SKM-1 (cell line): ENCODE measurements around the gene CXXC4.

Experiments used
- DNase-seq: peaks from one replicate; lab custom pipeline; 2025; ENCODE audit not compliant: unreplicated experiment; lab: John Stamatoyannopoulos, UW

The CXXC4 gene

DNA sequence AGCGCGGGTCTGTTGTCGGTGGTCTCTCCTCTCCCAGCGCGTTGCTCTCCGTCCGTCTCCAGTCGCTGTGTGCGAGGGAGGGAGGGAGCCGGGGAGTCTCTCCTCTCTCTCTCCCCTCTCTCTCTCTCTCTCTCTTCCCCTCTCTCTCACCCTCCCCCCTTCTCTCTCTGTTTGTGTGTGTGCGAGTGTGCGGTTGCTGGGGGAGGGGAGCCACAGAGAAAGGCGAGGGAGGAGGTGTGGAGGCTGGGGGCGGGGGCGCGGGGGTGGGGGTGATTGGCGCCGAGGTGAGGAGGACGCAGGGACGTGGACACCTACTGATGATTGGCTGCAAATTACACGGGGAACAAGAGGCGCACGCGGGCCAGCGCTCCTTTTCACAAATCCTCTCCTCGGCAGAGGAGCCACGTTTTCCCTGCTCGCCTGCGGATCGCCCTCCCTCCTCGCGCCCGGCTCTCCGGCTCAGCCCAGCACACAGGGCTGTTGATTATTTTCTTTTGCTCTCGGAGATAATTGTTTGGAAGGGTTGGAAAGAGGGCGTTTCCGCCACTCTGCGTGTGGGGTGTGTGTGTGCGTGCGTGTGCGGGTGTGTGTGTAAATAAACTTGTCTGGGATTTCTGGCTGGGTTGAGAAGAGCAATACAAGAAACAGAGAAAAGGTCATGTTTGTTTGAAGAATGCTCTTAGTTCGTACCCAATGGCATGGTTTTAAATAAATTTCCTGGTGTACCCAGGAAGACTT is at the start of gene CXXC4:
Gene CXXC4 (minus strand): TSS at position 73 of the 738 bp plus-strand sequence. CDS start 3,092 bp downstream, outside the sequence.
- peak; percentile 48 for DNase-seq

- DNase-seq: no peak
Observed at GRCh38 chr4:104533156-104533555, 38.5 kb upstream of the CXXC4 start.

GRCh38 chr4:104532677-104533076 is 38.0 kb upstream of the CXXC4 start:
- DNase-seq: no peak

DNA sequence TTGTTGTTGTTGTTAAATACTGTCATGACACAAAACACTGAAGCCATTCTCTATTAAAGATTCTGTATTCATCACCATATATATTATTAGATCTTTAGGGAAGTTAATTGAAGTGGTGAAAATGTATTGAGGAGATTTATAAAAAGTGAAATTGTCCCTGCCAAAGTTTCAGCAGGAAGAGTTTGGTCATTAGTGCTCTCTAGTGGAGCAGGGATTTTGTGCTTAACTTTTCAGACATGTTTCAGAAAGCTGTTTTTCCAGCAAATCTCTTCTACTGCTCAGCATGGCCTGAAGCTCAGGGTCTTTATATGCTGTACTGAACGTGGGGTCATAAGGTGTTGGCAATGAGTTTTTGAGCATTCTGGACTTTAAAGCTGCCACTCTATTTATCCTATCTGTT is 36.7 kb upstream of the CXXC4 start:
- no peak for DNase-seq

DNA sequence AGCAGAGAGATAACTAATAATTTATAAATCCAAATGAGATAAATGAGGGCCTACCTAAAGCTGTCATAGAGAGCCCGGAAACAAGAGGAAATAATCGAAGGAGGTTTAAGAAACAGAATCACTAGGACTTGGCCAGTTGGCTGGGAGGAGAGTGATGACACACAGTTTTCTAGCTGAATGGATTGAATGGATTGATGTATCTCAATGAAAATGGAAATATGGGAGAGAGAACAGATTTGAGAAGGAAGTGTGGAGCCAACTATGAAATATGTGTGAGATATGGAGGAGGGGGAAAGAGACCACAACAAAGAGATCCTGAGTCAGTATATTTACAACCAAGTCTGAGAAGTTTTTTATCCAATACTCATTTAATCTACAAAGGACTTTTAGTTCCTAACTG is 35.7 kb upstream of the CXXC4 start:
- no peak for DNase-seq

GRCh38 chr4:104524591-104524990 is 29.9 kb upstream of the CXXC4 start:
- DNase-seq: no peak

GRCh38 chr4:104524026-104524425 is 29.3 kb upstream of the CXXC4 start:
- DNase-seq: no peak

GRCh38 chr4:104519588-104519987 is 24.9 kb upstream of the CXXC4 start:
- DNase-seq: no peak

DNA sequence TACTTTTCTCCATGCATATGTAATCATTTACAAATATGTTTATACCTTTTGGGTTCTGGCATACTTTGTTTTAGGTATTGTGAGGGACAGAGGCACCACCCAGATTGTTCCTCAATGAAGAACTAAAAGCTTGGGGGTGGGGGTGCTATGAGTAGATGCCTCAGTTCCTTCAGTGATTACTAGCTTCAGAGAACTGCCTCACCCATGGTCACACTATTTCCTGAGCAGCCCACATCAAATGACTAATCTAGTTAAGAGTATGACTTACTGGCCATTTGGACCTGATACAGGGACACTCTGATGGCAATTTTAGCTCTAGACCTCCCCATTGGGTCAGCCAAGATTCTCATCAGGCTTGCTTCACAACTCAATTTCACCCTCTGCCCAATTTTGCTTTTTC is 22.2 kb upstream of the CXXC4 start:
- DNase-seq: no peak

GRCh38 chr4:104508224-104508623 is 13.5 kb upstream of the CXXC4 start:
- no peak for DNase-seq

GRCh38 chr4:104507112-104507511 is 12.4 kb upstream of the CXXC4 start:
- peak; percentile 31 for DNase-seq

DNA sequence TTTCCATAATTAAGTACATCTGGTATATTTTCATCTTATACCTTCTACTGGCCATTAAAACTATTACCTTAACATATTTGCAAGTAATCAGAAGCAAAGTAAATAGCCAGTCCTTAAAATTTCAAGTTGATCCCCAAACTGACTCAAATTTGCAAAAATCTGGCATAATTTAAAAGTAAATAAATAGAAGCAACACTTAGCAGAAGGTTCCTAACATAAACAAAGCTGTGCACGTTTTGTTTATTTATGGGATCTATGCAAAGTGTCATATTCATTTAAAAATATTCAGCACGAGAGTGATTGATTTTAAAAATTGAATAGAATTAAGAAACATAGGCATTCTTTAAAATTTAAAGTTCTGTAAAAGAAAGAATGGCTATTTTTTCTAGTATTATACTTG is 9.8 kb upstream of the CXXC4 start:
- DNase-seq: no peak

GRCh38 chr4:104502471-104502870 is 7.8 kb upstream of the CXXC4 start:
- no peak for DNase-seq

DNA sequence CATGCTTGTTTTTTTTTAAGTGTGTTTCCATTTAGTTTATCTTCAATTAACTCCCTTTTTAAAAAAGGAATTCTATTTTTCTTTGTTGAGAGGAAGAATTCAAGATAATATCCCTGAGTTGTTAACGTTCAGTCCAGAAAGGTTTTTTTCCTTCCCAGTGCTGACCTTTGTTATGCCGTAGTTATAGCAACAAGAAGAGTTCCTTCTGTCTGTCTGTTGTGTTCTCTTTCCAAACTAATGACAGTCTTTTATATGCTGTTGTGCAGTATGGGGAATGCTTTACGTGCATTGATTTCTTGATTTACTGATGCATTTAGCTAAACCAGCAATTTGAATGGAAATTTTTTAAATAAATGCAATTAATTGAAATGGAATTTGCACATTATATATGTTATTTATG is 6.6 kb upstream of the CXXC4 start:
- DNase-seq: no peak

DNA sequence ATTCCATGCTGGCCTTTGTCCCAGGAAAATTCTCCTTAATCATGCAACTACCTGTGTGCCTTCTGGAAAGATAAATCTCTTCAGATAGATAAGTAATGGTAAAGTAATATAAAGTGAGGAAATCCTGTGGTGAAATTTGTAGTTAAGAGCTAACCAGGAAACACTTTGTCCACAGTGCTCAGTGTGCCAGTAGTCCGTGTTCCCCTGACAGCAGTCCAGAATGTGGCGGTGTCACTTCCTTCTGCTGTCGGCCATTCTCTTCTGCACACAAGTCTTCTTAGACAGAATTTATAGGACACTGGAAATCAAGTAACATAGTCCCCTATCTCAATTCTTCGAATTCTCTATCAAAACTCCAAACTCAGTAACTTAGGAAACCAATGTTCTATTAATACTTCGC is 5.7 kb upstream of the CXXC4 start:
- DNase-seq: no peak

DNA sequence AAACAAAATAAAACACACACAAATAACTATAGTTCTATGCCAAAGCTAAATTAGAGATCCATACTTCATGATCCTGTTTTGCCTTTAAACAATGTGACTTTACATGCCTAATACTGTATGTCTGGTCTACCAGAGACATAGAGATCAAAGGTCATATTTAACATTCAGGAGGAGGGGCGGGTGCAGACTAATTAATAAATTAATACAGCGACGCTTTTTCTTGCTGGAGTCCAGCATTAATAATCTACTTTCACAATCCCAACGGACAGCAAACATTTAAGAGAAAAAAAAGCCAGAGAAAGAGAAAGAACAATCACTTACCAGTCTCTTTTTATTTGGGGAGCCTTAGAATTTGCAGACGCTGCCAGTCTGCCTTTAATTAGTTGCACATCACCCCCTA is 509 bp downstream of the CXXC4 start:
- no peak for DNase-seq

DNA sequence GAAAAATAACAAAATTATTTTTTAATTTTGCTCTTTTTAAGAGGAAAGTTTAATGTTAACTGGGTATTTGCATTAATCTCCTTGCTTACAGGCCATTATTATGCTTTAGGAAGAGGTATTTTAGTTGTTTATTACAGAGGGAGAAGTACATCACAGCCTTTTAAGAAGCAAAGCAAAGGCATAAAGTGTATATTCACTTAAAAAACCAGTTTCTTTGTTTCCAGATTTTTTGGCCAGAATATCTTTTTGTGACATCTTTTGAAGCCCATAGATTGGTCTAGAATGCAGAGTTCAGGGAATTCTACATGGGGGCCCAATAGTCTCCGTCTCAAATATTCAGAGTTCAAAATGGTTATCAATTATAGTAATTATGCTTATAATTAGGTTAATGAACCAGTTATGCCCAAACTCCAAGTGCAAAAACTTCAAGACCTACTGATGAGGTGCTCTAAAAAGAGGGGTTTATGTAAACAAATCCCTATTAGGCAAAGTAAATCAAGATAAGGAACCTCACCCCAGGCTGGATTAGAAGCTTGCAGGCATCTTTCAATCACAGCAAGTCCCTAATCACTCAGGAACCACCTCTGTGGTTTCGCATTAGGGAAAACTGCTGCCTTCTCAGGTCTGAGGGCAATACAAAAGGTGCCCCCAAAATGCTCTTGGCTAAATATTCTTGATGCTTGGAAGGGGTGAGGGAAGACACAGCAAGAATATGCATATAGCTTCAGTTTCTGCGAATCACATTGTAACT is 1.4 kb downstream of the CXXC4 start:
- no peak for DNase-seq

DNA sequence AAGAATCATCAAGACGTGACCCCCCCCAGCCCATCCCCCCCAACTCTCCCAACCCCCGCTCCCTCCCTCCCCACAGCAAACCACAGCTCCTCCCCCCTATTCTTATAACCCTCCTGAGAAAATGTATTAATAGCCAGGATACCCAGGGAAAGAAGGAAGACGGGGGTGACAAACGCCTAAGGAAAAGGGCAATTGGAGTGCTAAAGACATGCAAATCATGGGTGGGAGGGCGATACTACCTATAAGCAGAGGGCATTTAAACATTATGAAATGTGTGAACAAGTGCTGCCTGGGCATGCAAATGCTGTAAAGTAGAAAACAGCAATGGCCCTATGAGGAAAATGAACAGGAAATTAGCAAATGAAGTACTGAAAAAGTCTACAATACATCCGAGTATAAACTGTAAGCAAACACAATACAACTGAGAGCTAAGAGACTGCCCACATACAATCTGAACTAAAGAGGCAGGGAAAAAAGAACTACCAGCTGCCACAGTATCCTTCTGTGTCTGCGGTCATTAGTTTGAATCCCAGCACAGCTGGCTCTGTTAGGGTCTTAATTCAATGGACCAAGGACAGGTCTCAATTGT is 2.4 kb downstream of the CXXC4 start:
- no peak for DNase-seq

- no peak for DNase-seq
Observed at GRCh38 chr4:104491481-104492182, 3.1 kb downstream of the CXXC4 start.

DNA sequence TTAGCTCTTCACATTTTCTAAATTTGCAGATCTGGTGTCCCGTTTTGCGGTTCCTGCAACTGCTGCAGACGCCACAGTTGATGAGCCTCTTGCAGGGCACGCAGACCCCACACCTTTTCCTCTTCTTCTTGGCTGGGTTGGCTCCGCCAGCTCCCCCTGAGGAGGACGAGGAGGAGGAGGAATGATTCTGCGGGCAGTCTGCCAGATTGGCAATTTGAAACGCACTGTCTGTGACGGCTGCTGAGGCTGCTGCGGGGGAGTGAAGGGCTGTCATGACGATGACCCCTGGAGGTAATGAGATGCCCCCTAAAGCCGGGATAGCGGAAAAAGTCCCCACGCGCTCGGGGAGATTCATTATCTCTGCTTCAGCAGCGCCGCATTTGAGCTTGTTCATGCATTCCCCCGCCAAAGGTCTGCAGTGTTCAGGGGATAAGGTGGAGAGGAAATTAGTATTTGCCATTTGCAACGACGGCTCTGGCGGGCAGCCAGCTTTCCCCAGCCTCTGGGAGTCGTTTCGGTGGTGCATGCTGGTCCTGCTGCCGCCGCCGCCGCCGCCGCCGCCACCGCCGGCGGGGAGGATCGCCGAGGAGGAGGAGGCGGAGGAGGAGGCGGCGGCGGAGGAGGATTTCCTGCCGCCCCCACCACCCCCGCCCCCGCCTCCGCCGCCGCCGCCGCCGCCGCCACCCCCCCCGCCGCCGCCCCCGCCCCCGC is 3.8 kb downstream of the CXXC4 start:
- peak; percentile 27 for DNase-seq
